ENCODE results near the gene MYO1D.
"Not testable (repeated sequence)": the region's sequence is repeated elsewhere in the genome, so short reads cannot be mapped to it uniquely, and the experiment has no call there.

Gene MYO1D

DNA sequence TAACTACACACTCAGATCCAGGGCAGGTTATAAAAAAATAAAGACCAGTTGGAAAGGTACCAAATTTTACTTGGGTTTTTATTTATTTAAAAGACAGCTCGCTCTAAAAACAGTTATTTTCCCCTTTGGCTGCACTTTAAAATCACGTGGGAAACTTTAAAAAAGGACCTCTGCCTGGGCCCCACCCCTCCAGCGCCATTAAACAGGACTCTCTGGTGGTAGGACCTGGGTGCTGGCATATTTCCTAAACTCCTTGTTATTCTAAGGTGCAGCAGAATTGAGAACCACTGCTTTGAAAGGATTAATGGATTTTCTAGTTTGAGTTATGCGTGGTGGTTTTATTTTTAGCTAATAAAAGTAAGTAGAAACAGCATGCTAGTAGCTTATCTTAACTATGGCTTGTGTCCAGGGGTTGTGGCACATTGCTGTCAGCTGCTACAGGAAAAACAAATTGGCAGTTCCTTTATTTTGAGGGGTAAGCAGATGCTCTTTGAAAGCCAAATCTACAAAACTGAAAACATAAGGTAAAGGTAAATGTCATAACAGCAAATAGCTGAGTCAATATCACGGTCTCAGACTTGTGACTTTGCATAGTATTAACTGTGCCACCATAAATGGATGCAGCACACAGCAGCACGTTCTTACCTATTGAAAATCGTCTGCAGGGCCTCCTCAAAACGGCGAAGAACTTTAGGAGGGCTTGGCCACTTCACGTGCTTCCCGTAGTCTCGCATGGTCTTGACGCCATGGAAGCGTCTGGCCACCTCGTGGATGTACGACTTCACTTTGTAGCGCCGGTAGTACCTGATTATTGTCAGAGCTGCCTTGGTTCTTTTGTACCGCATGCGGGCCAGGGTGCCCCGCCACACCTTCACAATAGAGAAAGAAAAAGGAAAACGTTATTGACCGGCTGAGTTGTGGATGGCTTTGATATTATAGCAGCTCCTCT lies 218.2 kb downstream of the MYO1D start:
- DNase-seq: no peak

DNA sequence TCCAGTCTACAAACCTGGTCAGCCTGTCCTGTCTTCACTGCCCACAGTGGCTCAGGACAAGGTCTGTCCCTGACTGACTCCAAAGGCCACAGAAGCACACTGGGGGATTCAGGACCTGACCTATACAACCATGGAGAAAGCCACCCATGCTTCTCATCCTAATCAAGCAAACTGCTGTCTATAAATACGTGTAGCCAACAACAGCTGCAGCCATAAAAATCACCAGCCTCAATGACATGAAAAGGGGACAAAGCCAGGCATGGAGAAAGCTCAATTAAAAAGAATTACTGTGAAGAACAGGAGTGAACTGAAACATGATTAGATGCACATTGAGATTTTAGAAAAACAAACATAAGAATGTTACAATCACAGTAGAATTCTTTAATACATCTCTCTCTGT lies 220.0 kb downstream of the MYO1D start:
- DNase-seq: no peak

DNA sequence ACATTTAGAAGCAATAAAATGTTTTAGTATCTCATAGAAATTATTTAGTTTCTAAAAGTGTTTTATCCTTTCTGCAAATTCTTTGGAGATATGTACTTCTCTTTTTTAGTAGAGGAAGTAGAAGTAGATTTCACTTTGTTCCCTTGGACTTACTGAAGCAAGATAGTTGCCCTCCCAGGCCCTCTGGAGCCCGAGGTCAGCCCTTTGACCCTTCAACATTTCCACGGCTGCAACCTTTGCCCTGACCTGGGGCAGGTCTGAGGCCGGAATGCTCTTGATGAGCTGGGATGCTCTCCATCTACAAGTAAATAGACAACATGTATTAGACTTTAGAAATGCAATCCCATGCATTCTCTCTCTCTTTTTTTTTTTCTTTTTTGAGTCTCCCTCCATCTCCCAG lies 222.6 kb downstream of the MYO1D start:
- DNase-seq: no peak

- DNase-seq: no peak
These were observed 225.8 kb downstream of the MYO1D start for GRCh38 chr17:32651084-32651483.

GRCh38 chr17:32648450-32648849 lies 228.5 kb downstream of the MYO1D start:
- no peak for DNase-seq

GRCh38 chr17:32646941-32647340 lies 230.0 kb downstream of the MYO1D start:
- no peak for DNase-seq

DNA sequence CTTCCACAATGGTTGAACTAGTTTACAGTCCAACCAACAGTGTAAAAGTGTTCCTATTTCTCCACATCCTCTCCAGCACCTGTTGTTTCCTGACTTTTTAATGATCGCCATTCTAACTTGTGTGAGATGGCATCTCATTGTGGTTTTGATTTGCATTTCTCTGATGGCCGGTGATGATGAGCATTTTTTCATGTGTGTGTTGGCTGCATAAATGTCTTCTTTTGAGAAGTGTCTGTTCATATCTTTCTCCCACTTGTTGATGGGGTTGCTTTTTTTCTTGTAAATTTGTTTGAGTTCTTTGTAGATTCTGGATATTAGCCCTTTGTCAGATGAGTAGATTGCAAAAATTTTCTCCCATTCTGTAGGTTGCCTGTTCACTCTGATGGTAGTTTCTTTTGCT lies 235.4 kb downstream of the MYO1D start:
- not testable (repeated sequence) for DNase-seq

GRCh38 chr17:32636598-32637218 lies 240.2 kb downstream of the MYO1D start:
- DNase-seq: no peak

GRCh38 chr17:32634167-32634566 lies 242.8 kb downstream of the MYO1D start:
- no peak for DNase-seq

DNA sequence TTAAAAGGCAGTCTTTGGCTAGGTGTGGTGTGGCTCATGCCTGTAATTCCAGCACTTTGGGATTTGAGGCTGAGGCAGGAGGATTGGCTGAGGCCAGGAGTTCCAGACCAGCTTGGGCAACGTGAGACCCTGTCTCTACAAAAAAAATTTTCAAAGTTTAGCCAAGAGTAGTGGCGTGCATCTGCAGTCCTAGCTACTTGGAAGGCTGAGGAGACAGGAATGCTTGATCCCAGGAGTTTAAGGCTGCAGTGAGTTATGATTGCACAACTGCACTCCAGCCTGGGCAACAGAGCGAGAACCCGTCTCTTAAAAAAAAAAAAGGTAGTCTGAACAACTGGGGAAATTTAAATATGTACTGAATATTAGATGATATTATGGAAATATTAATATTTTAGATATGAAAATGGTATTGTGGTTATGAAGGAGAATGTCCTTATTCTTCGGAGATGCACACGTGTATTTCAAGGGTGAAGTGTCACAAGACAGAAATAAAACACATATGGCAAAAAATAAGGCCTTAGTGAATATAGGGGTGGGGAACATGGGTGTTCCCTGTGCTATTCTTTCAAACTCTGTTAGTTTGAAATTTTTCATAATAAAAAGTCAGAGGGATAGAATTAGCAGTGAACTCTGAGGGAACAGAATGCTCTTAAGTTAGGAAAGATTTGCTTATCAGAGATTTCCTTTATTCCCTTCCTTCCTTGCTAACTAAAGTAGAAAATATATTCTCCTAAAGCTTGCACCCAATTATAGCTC lies 245.4 kb downstream of the MYO1D start:
- no peak for DNase-seq

GRCh38 chr17:32629563-32630190 lies 247.2 kb downstream of the MYO1D start:
- no peak for DNase-seq

DNA sequence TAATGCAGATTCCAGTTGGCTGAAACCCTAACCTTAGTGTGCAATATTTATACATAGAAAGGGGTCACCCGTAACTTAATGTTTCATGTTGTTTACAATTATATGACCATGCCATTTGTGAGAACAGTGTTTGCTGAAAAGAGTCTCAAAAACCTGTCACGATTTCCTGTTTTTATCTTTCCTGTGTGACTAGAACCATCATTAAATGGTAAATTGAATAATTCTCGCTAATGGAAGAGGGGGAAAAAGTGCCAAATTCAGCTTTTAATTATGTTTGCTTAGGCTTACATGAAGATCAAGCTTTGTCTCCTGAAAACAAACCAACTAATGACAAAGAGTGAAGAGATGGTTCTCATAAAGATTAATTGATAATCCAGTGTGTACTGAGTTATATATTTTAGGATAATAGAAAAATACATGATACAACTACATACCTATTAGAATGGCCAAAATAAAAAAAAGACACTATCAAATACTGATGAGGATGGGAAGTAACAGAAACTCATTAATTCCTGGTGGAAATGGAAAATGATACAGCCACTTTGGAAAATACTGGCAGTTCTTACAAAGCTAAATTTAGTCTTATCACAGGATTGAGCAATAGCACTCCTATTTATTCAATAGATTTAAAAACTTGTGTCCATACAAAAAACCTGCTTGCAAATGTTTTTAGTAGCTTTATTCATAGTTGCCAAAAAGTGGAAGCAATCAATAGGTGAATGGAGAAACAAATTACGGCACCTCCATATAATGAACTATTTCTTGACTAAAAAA lies 248.5 kb downstream of the MYO1D start:
- no peak for DNase-seq

GRCh38 chr17:32627239-32627996 lies 249.5 kb downstream of the MYO1D start:
- no peak for DNase-seq

DNA sequence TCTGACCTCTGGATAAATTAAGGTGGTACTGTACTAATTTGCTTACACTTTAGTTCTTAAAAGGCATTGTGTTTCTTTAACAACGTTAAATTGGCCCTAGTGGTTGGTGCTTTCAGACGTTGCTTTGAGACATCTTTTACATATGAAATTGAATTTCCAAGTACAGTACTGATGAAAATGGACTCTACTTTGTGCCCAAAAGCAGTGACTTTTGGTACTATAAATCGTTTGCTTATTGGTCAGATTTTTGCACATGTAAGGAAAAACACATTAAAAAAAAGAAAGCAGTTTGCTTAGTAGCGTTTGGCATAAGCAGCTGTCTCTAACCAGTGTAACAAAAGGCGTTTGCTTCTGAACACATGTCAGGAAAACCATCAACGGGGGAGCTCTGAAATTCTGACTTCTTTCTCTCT lies 250.5 kb downstream of the MYO1D start:
- DNase-seq: no peak

- no peak for DNase-seq
These were observed 251.0 kb downstream of the MYO1D start for GRCh38 chr17:32625971-32626370.

- no peak for DNase-seq
These were observed 253.7 kb downstream of the MYO1D start for GRCh38 chr17:32623196-32623595.

DNA sequence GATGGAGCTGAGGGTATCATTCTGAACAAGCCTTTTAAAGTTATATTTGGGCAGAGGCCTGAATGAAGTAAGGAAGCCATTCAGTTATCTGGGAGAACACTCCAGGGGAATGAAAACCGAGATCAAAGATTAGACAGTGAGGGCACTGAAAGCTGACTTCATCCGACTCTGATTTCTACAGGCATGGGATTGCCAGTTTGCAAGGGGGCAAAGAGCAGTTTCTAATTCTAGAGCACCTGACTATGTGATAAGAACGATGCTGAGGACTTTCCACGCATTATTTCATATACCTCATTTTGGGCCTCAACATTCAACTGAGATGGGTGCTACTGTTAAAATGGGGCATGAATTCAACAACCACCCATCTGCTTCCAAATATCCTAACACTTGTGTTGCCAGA lies 254.4 kb downstream of the MYO1D start:
- DNase-seq: no peak

DNA sequence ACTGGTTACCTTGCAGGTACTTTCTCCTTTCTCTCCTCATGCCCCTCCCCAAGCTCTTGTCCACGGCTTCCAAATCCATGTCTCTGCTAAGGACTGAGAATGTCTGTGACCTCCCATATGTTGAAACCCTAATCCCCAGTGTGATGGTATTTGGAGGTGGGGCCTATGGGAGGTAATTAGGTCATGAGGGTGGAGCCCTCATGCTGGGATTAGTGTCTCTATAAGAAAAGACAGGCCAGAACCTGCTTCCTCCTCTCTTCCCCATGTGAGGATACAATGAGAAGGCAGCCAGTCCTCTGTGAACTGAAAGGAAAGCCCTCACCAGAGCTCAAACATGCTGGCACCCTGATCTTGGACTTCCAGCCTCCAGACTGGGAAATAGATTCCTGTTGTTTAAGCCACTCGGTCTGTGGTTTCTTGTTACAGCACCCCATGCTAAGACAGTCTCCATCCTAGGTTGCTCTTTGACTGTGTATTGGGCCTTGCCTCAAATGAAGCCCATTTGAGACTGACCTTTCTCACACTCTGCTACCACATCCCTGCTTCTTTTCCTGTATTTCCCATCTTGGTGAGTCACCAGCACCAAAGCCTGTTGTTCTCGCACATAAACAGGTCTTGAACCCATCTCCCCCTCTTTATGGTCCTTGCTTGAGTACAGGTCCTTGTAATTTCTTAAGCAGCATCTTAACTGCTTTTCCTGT lies 255.2 kb downstream of the MYO1D start:
- DNase-seq: no peak

DNA sequence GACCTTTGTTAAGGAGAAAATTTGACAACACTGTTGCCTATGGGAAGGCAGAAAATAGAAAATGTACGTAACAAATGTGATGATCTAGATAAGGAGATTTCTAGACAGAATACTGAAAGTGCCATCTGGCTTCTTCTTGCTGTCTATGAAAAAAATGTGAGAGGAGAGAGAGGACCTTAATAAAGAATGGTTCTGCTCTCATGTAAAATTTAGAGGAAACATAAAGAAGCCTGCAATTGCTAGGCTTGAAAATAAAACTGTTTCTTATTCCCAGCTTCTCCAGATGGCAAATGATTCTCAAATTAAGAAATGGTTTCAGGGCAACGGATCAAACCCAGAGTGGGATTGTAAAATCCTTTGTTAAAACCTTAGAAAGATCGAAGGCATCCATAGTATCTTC lies 261.6 kb downstream of the MYO1D start:
- DNase-seq: no peak

GRCh38 chr17:32610943-32611342 lies 266.0 kb downstream of the MYO1D start:
- DNase-seq: no peak

Data from stimulated activated CD4-positive, alpha-beta T cell treated with anti-CD3 and anti-CD28 coated beads, Interleukin-2, amount 100 ng/mL, for 24 hours (primary cell).